HG03558 (cell line): Measurements from ENCODE around the gene ARL4A.
A peak's percentile ranks its signal among the peaks of the same experiment; 100 is the strongest.
"Not testable (repeated sequence)": the region's sequence is repeated elsewhere in the genome, so short reads cannot be mapped to it uniquely, and the experiment has no call there.

ENCODE experiments used
- ATAC-seq: cut with Tn5 transposase; IDR thresholded peaks from one replicate; pipeline ENCODE4 v1.9.1; 2021; ENCODE audit warnings: moderate number of reproducible peaks; ENCODE audit not compliant: unreplicated experiment; ENCODE audit errors: extremely low read depth

The ARL4A gene

GRCh38 chr7:12660986-12661385 is 26.4 kb upstream of the ARL4A start:
- not testable (repeated sequence) for ATAC-seq

GRCh38 chr7:12661581-12661980 is 25.9 kb upstream of the ARL4A start:
- ATAC-seq = no peak

- ATAC-seq = no peak
These were observed 17.3 kb upstream of the ARL4A start for GRCh38 chr7:12670000-12670729.

DNA sequence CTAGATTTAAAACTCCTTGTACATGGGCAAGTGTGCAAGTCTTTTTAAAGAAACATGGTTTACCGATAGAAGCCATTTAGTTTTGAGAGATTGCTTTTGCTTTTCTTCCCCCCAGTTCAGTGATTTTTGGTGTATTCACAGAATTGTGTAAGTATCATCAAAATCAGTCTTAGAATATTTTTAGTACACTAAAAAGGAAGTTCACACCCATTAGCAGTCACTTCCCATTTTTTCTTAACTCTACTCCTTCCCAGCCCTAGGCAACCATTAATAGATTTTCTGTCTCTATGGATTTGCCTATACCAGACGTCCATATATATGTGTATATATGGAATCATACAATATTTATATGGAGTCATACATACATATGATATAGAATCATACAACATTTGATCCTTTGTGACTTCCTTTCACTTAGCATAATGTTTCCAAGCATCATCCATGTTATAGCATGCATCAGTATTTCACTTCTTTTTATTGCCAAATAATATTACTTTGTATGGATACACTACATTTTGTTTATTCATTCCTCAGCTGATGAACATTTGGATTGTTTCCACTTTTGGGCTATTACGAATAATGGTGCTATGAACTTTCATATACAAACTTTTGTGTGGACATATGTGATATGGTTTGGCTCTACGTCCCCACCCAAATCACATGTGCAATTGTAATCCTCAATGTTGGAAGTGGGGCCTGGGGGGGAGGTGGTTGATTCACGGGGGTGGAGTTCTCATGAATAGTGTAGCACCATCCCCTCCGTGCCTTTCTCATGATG is 16.5 kb upstream of the ARL4A start:
- ATAC-seq = no peak

GRCh38 chr7:12673436-12673835 is 14.0 kb upstream of the ARL4A start:
- not testable (repeated sequence) for ATAC-seq

DNA sequence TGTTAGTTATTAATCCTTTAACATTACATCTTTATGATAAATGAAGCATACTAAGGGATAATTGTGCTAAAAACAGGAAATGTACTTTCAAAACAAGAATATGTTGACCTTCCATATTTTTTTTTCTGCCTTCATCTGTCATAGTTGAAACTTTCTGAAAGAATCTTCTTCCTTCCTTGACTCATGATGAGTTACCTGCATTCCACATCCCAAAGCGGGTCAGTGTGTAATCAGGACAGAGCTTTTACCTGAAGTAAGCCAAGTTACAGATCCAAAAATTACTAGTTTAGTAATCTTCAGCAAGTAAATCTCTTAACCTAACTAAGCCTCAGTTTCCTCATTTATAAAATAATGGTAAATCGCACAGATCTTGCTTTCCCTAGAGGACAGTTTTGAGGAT is 13.4 kb upstream of the ARL4A start:
- no peak for ATAC-seq

DNA sequence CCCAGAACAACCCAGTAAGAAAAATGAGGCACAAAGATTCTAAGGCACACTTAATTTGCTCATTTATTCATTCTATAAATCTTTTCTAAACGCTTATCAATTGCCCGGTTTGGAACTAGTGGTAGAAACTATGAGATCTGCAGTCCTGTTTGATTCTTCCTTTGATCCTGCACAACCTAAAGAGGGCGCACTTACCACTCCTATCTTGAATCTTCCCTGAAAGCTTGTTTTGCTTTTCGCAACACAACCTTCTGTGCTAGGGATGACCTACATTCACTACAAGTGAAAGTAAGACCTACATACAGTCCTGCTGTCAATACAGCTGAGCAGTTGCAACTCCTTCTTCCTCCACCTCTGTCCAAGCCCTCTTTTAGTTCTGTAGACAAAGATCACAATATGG is 12.6 kb upstream of the ARL4A start:
- ATAC-seq = peak; percentile 72

DNA sequence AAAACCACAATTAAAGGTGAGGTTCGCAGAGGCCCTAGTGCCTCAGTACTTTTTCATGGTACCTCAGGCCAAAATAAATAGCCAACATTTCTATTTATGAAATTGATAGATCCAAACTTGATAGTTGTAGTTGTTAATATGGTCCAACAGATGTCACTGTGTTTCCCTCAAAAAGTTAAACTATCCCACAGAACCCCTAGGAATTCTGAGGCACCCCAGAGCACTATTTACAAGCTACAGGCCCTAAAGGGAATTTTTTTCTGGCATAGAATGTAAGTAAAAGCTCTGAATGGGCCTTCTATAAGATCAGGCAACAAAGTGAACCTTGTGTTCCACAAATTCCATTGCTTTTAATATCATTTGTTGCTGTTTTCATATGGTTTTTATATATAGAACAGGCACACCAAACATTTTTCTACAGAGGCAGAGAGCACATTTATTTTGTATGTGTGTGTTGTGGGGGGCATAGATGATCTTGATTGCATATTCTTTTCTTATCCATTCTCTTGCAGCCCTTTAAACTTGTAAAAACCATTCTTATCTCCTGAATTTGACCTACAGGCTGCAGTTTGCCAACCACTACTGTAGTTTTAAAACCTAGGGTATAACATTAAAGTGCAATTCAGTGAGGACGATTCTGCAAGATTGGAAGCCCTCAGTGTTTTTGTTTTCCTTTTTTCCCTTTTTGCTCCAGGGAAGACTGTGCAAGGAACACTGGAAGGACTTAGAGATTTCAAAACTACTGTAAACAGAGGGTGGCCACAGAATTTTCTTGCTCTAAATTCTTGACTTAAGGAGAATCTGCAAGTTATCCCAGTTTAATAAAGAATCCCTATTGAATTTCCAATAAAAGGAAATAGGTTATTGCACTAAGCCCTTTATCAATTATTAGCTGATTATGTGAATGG is 3.5 kb upstream of the ARL4A start:
- no peak for ATAC-seq

- ATAC-seq = no peak
These were observed 2.7 kb upstream of the ARL4A start for GRCh38 chr7:12684733-12685132.

DNA sequence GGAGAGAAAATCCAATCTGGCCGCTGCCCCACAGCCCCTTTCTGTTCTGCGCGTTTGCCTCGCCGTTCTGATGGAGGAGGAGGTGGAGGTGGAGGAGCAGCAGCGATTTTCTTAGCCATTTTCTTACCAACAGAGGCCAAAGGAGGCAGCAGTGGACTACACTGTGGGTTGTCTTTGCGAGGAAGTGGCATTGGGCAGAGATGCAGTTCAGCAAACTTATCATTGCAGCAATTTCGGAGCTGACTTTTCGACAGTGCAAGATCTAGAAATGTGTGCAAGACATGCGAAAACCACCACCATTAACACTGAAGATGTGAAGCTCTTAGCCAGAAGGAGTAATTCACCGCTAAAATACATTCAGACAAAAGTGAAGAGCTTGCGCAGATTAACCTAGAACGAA is 1.9 kb upstream of the ARL4A start:
- ATAC-seq = no peak

DNA sequence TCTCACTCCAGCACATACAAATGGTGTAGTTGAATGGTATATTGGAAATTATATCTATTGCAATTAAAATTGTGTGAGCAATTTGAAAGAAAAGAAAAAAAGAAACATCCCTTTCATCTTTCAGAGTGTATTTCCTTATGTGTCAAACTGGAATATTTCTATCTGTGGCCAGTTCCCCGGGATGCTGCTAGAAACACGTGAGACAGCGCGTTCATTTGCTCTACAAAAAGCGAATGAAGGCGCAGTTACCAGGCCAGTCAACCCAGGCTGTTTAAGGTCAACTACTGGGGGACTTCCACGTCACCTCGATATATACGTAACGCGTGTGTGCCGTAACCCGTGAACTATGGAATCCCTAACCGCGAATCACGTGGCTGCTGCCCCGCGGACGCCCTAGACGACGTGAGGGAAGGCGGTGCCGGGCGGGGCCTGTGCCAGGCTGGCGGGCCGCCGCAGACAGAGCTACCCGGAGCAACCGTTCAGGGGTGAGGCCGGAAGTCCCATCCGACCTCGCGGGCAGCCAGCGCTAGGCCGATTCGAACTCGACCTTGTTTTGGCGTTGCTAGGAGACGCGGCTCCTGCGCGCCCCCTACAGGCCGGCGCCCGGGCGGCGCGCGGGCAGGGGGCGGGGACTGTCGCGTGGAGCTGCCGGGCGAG is 1.1 kb upstream of the ARL4A start:
- ATAC-seq = peak; percentile 76

- ATAC-seq = no peak
These were observed 312 bp downstream of the ARL4A start for GRCh38 chr7:12687718-12688171.

- ATAC-seq = not testable (repeated sequence)
These were observed 1.2 kb downstream of the ARL4A start for GRCh38 chr7:12688485-12689170.

DNA sequence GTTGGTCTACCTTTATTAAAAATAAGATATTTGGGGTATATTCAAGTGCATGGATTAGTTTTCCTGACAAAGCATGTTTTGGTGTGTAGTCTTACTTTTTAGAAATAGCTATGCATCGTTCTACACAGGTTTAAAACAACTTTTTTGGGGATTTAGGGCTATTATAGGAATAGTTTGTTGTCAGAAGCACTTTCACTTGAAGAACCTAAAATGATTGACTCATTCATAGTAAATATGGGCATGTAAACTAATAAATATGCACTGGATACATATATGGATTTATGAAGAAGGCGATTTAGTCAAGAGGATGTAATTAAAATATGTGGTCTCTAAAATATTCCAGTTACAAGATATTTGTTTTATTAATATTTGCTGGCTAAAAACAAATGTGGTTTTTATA is 2.0 kb downstream of the ARL4A start:
- ATAC-seq = no peak

- ATAC-seq = no peak
These were observed 2.8 kb downstream of the ARL4A start for GRCh38 chr7:12690041-12690878.

DNA sequence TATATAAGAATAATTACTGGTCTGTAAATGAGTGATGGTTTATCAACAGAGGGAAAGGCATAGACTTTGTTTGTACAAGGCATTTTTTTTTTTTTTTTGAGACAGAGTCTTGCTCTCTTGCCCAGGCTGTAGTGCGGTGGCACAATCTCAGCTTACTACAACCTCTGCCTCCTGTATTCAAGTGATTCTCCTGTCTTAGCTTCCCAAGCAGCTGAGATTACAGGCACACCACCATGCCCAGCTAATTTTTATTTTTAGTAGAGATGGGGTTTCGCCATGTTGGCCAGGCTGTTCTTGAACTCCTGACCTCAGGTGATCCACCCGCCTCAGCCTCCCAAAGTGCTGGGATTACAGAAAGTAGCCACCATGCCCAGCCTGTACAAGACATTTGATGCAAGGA is 4.0 kb downstream of the ARL4A start:
- ATAC-seq = not testable (repeated sequence)

DNA sequence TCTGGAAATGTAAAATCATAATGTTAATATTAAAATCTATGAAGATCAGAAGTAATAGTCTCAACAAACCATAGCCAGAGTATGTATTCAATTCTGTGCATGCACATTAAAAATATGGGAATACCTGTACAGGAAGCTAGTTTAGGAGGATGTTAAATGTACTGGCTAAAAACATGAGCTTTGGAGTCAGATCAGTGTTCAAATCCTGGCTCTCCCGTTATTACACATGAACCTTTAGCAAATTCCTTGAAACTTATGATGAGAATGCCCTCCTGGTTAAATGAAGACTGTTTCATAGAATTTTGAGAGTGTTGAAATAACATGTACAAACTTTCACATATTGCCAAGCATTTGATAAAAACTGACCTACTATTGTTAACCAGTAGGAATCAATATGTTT is 4.6 kb downstream of the ARL4A start:
- ATAC-seq = no peak

- no peak for ATAC-seq
These were observed 5.2 kb downstream of the ARL4A start for GRCh38 chr7:12692479-12693259.
